ENCODE data around the gene SUPT5H.
A peak's percentile ranks its signal among the peaks of the same experiment; 100 is the strongest.
"Not testable (repeated sequence)": the region's sequence is repeated elsewhere in the genome, so short reads cannot be mapped to it uniquely, and the experiment has no call there.

SUPT5H gene

DNA sequence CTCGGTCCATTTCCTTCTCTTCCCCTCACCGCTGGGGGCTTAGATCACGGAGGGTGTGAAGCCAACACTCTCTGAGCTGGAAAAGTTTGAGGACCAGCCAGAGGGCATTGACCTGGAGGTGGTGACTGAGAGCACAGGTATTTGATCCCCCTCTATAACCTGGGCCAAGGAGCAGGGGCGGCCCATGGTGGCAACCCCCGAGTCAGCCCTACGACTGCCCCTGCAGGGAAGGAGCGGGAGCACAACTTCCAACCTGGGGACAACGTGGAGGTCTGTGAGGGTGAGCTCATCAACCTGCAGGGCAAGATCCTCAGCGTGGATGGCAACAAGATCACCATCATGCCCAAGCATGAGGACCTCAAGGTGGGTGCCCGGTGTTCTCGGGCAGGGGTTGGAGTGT is 23.7 kb downstream of the SUPT5H start:
- DNase-seq, result no peak

DNA sequence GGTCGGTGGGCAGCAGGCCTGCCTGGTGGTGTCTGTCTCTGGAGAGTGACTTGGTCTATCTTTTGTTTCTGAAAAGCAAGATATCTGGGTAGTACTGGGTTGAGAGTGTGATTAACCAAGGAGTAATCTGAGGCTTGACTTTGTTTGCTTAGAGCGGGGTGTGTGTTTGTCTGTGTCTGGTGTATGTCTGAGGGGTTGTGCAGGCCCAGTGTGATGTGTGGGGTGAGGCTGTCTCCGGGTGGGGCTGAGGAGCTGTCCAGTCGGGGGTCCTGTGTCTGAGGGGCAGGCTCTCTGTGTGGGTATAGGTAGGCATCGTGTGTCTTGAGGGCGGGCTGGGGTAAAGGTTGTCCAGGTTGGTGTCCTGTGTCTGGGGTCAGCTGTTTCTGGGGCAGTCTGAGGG is 24.2 kb downstream of the SUPT5H start:
- no peak for DNase-seq

DNA sequence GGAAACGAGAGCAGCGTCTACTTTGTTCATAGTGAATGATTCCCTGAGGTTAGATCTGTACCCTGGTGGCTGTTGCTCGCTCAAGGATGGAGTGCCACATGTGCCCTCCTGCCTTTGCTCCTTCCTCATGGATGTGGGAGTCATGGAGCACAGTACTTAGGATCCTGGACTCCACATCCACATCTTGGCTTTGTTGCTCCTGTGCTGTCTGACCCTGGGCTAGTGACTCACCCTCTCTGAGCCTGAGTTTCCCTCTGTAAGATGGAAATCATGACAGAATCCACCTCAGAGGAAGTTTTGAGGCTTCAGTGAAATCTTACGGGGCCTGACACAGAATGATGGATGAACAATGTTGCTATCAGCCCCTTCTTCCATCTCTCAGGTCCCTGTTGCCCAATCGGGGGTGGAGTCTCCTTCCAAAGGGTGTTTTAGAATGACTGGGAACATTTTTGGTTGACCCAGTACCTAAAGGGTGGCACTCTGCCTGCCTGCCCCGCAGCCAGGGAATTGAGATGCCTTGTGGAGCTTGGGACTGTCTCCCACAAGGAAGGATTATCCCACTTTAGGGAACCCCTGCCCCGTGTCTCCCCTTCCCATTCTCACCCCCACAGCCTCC is 25.4 kb downstream of the SUPT5H start:
- no peak for DNase-seq

DNA sequence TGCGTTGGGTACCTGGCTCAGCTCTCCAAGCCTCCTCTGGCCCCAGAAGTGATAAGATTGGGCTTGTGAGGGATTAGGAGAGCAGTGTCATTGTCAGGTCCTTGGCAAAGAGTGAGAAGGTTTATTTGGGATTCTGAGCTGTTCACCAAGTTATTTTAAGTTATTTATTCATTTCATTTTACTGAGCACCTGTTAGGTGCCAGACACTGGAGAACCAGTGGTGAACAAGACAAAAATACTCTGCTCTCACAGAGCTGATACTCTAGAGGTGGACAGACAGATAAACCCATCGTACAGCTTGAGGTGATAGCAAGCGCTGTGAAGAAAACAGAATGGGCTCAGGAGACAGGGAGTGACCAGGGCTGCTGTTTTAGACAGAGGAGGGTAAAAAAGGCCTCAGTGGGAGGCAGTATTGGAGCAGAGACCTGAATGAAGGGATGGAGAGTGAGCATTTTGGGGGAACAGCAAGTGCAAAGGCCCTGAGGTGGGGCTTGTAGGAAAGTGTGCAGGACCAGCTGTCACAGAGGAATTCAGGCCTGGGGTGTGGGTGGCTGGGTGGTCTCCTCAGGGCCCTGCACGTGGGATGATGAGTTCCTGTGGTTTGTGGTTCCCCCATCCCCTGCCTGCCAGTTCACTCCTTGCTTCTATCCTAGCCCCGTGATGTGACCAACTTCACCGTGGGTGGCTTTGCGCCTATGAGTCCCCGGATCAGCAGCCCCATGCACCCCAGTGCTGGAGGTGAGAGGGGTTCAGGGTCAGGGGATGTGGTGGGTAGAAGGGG is 26.6 kb downstream of the SUPT5H start:
- no peak for DNase-seq

DNA sequence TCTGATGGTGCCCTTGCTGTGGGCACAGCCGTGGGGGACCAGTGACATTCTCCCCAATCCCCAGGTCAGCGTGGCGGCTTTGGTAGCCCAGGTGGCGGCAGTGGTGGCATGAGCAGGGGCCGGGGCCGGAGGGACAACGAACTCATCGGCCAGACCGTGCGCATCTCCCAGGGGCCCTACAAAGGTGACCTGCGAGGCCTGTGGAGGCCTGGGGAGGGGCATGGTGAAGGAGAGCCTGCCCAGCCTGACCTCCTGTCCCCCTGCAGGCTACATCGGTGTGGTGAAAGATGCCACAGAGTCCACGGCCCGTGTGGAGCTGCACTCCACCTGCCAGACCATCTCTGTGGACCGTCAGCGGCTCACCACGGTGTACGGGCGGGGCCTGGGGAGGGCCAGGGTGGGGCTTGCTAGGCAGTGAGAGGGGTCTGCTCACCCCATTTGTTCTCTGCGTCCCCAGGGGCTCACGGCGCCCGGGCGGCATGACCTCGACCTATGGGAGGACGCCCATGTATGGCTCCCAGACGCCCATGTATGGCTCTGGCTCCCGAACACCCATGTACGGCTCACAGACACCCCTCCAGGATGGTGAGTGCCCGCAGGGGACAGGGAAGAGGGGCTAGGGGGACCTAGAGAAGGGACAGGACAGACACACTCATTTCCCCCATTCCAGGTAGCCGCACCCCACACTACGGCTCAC is 27.5 kb downstream of the SUPT5H start:
- no peak for DNase-seq

DNA sequence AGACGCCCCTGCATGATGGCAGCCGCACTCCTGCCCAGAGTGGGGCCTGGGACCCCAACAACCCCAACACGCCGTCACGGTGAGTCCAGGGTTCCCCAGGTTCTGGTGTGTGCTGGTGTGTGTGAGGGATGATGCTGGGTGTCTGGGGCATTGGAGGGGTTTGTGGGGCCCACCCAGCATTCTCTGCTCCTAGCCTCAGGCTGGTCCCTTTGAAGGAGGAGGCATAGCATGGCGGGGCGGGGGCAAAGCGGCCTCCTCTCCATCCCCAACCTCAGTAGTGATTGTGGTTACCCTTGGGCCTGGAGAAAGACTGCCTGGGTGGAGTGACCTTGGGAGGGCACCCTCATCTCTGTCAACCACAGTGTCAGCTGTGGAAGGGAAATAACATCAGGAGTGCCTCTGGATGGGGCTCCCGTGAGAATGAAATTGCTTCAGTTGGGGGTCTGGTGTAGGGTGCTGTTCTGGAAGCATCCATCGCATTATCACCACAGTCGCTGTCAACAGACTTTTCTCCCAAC is 28.1 kb downstream of the SUPT5H start:
- no peak for DNase-seq

DNA sequence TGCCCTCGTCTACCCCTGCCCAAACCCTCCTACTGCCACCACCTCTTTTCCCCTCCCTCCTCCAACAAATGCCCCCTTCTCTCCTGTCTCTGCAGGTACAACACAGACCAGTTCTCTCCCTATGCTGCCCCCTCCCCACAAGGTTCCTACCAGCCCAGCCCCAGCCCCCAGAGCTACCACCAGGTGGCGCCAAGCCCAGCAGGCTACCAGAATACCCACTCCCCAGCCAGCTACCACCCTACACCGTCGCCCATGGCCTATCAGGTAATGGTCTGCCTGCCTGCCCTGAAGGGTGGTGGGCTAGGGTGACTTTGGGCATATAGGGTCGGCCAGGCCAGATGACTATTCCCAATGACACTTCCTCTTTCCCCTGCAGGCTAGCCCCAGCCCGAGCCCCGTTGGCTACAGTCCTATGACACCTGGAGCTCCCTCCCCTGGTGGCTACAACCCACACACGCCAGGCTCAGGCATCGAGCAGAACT is 28.8 kb downstream of the SUPT5H start:
- peak; percentile 16 for DNase-seq

DNA sequence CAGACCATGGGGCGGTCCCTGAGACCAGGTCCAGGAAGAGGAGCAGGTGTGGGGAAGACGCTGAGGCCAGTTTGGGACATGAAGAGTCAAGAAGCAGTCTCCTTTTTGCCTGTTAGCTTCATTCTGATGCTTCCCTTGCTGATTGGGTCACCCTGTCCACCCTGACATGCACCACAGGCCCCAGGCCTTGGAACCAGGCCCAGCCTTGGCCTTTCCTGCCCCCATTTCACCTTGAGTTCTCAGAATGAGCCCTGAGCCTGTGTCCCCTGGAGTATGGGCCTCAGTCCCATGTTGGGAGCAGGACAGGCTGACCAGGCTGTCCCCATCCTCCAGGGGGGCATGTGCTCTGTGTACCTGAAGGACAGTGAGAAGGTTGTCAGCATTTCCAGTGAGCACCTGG is 30.4 kb downstream of the SUPT5H start:
- no peak for DNase-seq

DNA sequence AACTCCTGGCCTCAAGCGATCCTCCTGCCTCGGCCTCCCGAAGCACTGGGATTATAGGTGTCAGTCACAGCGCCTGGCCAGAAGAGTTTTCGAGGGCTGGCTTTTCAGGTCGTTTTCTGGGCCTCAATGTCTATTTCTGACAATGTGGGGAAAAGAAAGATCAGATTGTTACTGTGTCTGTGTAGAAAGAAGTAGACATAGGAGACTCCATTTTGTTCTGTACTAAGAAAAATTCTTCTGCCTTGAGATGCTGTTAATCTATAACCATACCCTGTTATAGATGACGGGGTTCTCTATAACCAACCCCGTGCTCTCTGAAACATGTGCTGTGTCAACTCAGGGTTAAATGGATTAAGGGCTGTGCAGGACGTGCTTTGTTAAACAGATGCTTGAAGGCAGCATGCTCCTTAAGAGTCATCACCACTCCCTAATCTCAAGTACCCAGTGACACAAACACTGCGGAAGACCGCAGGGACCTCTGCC is 34.0 kb downstream of the SUPT5H start:
- not testable (repeated sequence) for DNase-seq

DNA sequence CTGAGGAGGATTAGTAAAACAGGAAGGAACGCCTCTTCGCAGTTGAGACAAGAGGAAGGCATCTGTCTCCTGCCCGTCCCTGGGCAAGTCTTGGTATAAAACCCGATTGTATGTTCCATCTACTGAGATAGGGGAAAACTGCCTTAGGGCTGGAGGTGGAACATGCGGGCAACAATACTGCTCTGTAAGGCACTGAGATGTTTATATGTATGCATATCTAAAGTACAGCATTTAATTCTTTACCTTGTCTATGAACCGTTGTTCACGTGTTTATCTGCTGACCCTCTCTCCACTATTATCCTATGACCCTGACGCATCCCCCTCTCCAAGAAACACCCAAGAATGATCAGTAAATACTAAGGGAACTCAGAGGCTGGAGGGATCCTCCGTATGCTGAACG is 34.5 kb downstream of the SUPT5H start:
- DNase-seq, result no peak

DNA sequence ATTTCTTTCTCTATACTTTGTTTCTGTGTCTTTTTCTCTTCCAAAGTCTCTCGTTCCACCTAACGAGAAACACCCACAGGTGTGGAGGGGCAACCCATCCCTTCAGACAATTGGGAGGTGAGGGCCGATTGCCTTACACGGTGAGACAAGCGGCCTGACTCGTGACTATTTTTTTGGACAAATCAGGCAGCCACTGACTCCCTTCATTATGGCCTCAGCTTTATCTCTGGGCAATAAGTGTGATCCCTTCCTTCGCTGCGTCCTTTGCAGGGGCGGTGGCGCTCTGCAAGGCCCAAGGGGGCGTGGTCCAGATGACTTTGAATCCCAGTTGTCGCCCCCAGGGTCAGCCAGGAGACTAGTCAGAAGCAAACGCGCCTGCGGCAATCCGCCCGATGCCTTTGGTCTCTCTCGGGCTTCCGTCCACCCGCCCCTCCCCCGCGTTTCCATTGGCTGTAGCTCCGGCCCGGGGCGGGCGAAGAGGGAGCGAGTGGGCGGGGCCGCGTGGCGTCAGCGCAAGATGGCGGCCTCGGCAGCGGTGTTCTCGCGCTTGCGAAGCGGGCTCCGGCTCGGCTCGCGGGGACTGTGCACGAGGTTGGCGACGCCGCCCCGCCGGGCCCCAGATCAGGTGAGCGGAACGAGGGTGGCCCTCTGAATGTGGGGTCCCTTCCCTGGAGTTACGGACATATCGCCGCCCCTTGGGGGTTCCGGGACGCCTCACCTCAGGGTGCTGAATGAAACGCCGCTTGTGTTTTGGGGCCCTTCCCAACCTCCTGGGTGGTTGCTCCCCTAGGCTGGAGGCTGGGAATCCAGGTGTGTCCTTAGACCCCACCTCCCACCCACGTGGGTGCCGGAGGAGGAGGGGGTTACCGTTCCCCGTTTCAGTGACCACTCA is 35.2 kb downstream of the SUPT5H start, which contains the start of gene TIMM50:
TIMM50 (plus strand) TSS at position 502 of the 892 bp plus-strand sequence; CDS start at position 518, 16 bp downstream.
- DNase-seq, result peak; percentile 95

DNA sequence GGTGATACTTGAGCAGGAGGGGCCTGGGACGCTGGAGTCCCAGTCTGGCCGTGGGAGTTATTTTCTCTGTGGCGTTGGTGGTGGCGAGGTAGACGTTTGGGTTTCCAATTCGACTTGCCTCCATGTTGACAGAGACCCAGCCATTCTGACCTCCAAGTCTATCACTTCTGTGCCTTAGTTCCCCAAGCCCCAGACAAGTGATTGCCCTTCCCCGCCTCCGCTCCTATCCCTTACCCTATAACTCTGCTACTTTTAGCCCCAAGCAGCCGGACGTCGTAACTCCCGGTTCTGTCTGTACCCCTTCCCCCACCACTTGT is 35.8 kb downstream of the SUPT5H start:
- DNase-seq, result no peak

DNA sequence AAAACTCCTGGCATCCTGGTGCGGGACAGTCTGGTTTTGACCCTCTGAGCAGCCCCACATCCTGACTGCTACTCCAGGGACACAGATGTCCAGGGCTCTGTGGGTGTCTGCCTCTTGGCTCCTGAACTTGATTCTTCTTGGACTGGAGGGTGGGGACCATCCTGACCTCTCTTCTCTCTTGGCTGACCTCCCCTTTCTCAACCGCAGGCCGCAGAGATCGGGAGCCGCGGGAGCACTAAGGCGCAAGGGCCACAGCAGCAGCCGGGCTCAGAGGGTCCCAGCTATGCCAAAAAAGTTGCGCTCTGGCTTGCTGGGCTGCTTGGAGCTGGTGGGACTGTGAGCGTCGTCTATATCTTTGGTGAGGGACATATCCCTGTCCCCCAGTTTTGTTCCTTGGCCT is 36.3 kb downstream of the SUPT5H start:
- no peak for DNase-seq

DNA sequence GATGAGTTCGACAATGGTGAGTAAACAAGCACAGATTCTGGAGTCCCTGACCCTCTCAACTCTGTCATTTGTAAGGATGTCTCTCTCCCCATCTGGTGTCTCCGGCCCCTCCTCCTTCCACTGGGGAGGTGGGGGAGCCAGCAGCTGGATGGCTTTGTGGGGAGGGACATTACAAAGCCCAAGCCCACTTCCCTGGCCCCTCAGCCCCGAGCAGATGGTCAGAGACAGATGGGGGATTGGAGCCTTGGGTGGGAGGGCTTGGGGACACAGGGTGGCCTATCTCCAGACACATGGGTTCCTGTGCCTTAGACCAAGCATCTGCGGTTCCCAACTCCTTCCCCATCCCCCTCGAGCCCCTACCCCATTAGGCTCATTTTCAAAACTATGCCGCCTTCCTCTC is 37.8 kb downstream of the SUPT5H start:
- DNase-seq, result peak; percentile 7

DNA sequence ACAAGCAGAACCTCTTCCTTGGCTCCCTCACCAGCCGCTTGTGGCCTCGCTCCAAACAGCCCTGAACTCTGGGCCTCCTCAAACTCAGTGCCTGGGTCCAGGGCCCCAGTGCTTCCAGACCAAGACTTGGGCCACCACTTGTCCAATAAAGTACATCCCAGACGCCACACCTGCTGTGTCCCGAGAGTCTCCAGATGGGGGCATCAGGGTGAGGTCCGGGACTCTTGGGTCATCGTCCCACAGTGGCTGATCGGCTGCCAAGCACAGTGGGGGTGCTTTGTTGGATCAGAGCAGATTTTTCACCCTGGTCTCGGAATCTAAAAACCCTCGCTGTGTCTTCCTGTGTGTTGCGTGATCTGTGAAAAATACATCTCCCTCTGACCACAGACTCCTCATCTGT is 44.4 kb downstream of the SUPT5H start:
- no peak for DNase-seq

DNA sequence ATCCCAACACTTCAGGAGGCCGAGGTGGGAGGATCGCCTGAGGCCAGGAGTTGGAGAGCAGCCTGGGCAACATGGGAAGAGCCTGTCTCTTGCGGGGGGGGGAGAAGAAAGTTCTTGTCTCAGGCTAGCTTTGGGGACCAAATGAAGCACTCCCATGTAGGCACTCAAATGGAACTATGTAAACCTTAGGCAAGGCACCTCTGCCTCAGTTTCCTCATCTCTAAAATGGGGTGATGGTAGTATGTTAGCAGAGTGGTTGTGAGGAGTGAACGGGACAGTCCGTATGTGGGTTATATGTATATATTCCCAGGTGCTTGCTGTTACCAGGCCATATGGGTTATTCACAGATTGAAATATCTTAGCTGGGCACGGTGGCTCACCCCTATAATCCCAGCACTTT is 46.8 kb downstream of the SUPT5H start:
- no peak for DNase-seq

DNA sequence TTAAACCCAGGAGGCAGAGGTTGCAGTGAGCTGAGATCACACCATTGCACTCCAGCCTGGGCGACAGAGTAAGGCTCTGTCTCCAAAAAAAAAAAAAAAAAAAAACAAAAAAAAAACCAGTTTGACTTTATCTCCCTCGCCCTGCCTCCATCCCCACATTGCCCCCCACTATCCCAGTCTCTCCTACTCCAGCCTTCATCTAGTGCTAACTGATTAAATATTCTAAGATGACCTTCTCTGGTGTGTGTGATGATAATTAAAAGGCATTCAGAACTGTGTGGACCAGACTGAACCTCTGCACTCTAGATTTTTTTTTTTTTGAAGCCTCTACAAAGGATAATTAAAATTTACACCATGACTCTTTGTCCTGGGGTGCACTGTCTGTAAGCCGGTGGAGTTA is 47.4 kb downstream of the SUPT5H start:
- no peak for DNase-seq

DNA sequence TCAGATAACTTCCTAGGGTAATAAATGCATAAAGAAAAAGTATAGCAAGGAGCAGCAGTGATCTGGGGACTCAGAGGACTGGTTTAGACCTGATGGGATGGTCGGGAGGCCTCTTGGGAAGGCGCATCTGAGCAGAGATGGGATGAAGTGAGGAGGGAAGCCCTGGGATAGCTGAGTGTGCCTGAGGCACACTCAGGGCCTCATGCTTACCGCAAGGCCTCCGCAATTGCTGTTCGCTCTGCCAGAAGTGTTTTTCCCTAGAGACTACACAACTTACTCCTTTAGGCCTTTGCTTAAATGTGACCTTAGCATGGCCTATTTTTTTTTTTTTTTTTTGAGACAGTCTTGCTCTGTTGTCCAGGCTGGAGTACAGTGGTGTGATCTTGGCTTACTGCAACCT is 49.3 kb downstream of the SUPT5H start:
- DNase-seq, result peak; percentile 6

DNA sequence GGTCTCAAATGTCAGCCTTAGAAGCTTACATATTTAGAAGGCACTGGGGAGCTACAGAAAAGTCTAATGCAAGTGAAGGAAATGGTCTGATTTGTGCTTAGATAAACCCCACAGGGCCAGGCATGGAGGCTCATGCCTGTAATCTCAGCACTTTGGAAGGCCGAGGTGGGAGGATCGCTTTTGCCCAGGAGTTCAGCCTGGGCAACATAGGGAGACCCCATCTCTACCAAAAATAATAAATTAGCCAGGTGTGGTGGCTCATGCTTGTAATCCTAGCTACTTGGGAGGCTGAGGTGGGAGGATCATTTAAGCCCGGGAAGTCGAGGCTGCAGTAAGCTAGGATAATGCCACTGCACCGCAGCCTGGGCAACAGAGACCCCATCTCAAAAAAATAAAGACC is 50.7 kb downstream of the SUPT5H start:
- DNase-seq, result no peak

DNA sequence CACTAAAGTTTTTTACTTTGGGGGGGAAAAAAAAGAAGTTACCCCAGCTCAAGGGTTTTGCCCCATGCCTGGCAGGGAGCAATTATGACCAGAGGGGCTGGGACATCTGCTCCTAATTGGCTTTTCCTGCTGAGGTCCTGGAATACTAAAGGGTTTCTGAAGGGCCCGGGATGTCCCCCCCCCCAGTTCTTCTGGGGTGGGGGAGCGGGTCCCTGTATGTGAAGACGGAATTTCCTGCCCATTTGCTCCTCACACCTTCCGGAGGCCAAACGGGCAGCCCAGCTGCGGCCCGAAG is 52.3 kb downstream of the SUPT5H start:
- DNase-seq, result no peak

DNA sequence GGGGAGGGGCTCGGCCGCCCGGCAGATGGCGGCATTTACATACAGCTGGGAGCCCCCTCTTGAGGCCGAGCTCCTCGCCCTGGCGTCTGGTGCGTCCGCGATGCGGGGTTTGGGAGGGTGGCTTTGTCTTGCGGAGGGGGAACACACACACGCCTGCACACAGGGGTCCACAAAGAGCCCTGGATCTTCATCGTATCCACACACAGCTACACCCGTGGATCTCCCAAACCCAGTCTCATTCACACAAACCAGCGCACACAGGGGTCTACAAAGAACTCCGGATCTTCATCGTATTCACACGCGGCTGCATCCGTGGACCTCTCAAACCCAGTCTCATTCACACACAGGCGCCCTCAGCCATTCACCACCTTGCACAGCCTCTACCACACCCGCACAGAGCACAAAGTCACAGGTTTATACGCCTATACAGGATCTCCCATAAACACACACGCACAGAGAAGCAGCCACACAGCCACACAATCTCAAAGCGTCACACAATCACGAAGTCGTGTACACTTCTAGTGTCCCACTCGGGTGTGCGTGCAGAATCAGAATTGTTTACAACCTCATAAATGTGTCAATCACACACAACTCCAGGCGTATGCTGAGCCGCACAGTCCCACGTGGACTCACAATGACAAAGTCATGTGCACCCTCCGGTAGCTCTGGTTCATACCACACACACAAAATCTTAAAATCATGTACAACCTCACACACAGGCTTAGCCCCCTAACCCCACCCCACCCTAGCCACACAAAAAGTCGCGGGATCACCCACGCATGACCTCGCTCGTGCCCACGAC is 52.8 kb downstream of the SUPT5H start:
- DNase-seq, result peak; percentile 83

Measured in NCI-H2171 treated with DMSO at 0.1 percent for 48 hours (cell line).